BE2C (cell line): Measurements from ENCODE around the gene SMAD3.

ENCODE experiments used
- DNase-seq: peaks from one replicate; pipeline ENCODE4 v3.0.0-alpha.2; 2020
- H3K27me3 ChIP-seq: fragments of 250-450 bp; sonication (Bioruptor Pico); 2 replicates; pipeline ENCODE4 v1.5.1; 2020; ENCODE audit warnings: mild to moderate bottlenecking
- H3K36me3 ChIP-seq: fragments of 250-450 bp; sonication (Bioruptor Pico); 2 replicates; pipeline ENCODE4 v1.5.1; 2020; ENCODE audit warnings: mild to moderate bottlenecking
- H3K4me1 ChIP-seq: fragments of 250-450 bp; sonication (Bioruptor Pico); 2 replicates; pipeline ENCODE4 v1.5.1; 2020
- H3K4me3 ChIP-seq: 2 replicates; pipeline ENCODE4 v1.5.1; 2011; ENCODE audit warnings: low read depth, low read length
- H3K9me3 ChIP-seq: fragments of 250-450 bp; sonication (Bioruptor Pico); 2 replicates; pipeline ENCODE4 v1.5.1; 2020
- CTCF ChIP-seq: IDR thresholded peaks from 2 replicates; pipeline ENCODE4 v1.5.1; 2012; ENCODE audit warnings: mild to moderate bottlenecking, low read depth, low read length

Gene SMAD3

GRCh38 chr15:67021455-67021854 lies 43.9 kb upstream of the SMAD3 start:
- no peak for DNase-seq
- TF ChIP-seq CTCF, result no peak
- peaks cover 8% of the 10 kb centered on the region for H3K4me1 ChIP-seq
- H3K36me3 ChIP-seq, result no peaks in the 10 kb centered on the region
- no peaks in the 10 kb centered on the region for H3K27me3 ChIP-seq
- H3K9me3 ChIP-seq, result no peaks in the 10 kb centered on the region; the same call in 1 of the 2 replicates
- no peak overlapping the region for H3K4me3 ChIP-seq

GRCh38 chr15:67022587-67023105 lies 42.8 kb upstream of the SMAD3 start:
- Histone ChIP-seq H3K4me1 (peaks cover 8% of the 10 kb centered on the region), H3K4me3 (no peak overlapping the region), H3K27me3 (no peaks in the 10 kb centered on the region), H3K9me3 (no peaks in the 10 kb centered on the region; the same call in 1 of the 2 replicates), H3K36me3 (no peaks in the 10 kb centered on the region)
- DNase-seq, result no peak
- TF ChIP-seq CTCF, result no peak

GRCh38 chr15:67023517-67024313 lies 41.7 kb upstream of the SMAD3 start:
- no peaks in the 10 kb centered on the region for H3K27me3 ChIP-seq
- no peak overlapping the region for H3K4me3 ChIP-seq
- no peaks in the 10 kb centered on the region for H3K36me3 ChIP-seq
- peaks cover 8% of the 10 kb centered on the region for H3K4me1 ChIP-seq
- DNase-seq, result peak; percentile 34
- no peak for TF ChIP-seq CTCF
- no peaks in the 10 kb centered on the region; the same call in 1 of the 2 replicates for H3K9me3 ChIP-seq

- H3K27me3 ChIP-seq, result no peaks in the 10 kb centered on the region
- no peak for TF ChIP-seq CTCF
- no peaks in the 10 kb centered on the region for H3K36me3 ChIP-seq
- peaks cover 8% of the 10 kb centered on the region for H3K4me1 ChIP-seq
- no peak overlapping the region for H3K4me3 ChIP-seq
- no peaks in the 10 kb centered on the region; the same call in 1 of the 2 replicates for H3K9me3 ChIP-seq
- peak; percentile 67 for DNase-seq
These were observed 40.9 kb upstream of the SMAD3 start for GRCh38 chr15:67024314-67024997.

GRCh38 chr15:67024998-67025368 lies 40.4 kb upstream of the SMAD3 start:
- no peak for DNase-seq
- TF ChIP-seq CTCF, result no peak
- peaks cover 8% of the 10 kb centered on the region for H3K4me1 ChIP-seq
- no peaks in the 10 kb centered on the region for H3K36me3 ChIP-seq
- no peaks in the 10 kb centered on the region for H3K27me3 ChIP-seq
- H3K4me3 ChIP-seq, result no peak overlapping the region
- no peaks in the 10 kb centered on the region; the same call in 1 of the 2 replicates for H3K9me3 ChIP-seq
